ENCODE measurements around the gene CFAP251. TPM values are rescaled to one million over a fixed set of nuclear protein-coding genes. Genes with fewer than 3 reads are reported as not detected.

CFAP251 gene
- total and polyA plus RNA-seq, 2 of the 13 experiments (the other 11 are each of a cell fraction or from before 2014, with no cell fraction given) = 0.30 to 0.42 TPM

DNA sequence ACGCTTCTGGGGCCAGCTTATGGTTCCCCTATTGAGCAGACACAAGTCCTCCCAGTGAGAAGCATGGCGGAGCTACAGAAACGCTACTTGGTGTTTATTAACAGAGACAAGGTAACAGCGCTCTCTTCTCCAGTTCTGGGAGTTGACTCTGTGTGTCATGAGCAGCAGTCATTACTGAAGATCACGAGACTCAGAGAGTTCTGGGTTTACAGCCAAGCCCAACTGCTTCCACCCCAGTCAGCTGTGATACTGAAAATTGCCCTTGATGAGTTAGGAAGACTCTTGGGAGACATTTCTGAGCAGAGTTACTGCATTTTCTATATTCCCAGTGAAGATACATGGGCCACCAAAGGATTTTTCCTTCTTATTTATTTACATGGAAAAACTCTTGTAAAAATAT, 48.6 kb downstream of the CFAP251 start:
- Histone ChIP-seq H3K4me3 (replicated peaks in 1 of 3; ENCODE audit: insufficient read depth in 1 of 3, low read depth in 2 of 3, low read length in 3 of 3) (no peak overlapping the region), H3K79me2 (ENCODE audit: insufficient read depth, low read length) (no peaks in the 10 kb centered on the region), H3K9ac (ENCODE audit: insufficient read depth, low read depth, low read length) (no peak overlapping the region), H2AFZ (ENCODE audit: low read length) (no peak overlapping the region), H3K4me2 (ENCODE audit: low read depth, low read length) (no peak overlapping the region), H3K27ac (ENCODE audit: extremely low read length, insufficient read depth, low read length) (no peak overlapping the region), H3K9me3 (ENCODE audit: low read length) (no peaks in the 10 kb centered on the region), H3K4me1 (ENCODE audit: insufficient read depth, low read length) (peaks cover 7% of the 10 kb centered on the region; the same call in 1 of the 2 replicates), H4K20me1 (ENCODE audit: insufficient read depth, low read length) (no peaks in the 10 kb centered on the region), H3K27me3 (ENCODE audit: control insufficient read depth in 1 of 2, insufficient read depth in 2 of 2, low read length in 2 of 2) (peaks cover 0 to 1% of the 10 kb centered on the region in 2 experiments; a peak in 2 of 5 replicates), H3K36me3 (replicated peaks in 1 of 2; ENCODE audit: control insufficient read depth in 1 of 2, insufficient read depth in 2 of 2, low read length in 2 of 2) (no peaks in the 10 kb centered on the region)
- DNase-seq (ENCODE audit: low spot score) (no peak), FAIRE-seq (no peak), ATAC-seq (no peak)
- no TSS peak for BruUV-seq (replicated peaks)
- POLR2A ChIA-PET = no interaction called here
- CTCF ChIA-PET (ENCODE audit: low intra/inter-chr PET ratio, low total read pairs) = no interaction called here
- in situ Hi-C loops (cut with HindIII; ENCODE audit: extremely low pct_ligation_motif_present, low pct_unique_long_range_greater_than_20kb) = no loop called here
- intact Hi-C loops (cut with micrococcal nuclease; ENCODE audit: unreplicated experiment) = no loop called here
- WGBS (ENCODE audit: low lambda C conversion rate) = 67% methylated on average over 5 of the region's 5 CpGs
- TF ChIP-seq RFX1 (IDR thresholded peaks at IDR 0.05) (no peak), ZNF136 (CRISPR knock-in tag; IDR thresholded peaks at IDR 0.05; ENCODE audit: low read depth) (no peak)
- TF ChIP-seq, protein P1, sequence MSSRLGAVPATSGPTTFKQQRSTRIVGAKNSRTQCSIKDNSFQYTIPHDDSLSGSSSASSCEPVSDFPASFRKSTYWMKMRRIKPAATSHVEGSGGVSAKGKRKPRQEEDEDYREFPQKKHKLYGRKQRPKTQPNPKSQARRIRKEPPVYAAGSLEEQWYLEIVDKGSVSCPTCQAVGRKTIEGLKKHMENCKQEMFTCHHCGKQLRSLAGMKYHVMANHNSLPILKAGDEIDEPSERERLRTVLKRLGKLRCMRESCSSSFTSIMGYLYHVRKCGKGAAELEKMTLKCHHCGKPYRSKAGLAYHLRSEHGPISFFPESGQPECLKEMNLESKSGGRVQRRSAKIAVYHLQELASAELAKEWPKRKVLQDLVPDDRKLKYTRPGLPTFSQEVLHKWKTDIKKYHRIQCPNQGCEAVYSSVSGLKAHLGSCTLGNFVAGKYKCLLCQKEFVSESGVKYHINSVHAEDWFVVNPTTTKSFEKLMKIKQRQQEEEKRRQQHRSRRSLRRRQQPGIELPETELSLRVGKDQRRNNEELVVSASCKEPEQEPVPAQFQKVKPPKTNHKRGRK (CRISPR knock-in tag; IDR thresholded peaks at IDR 0.05) = no peak
- TF ChIP-seq, protein P2, sequence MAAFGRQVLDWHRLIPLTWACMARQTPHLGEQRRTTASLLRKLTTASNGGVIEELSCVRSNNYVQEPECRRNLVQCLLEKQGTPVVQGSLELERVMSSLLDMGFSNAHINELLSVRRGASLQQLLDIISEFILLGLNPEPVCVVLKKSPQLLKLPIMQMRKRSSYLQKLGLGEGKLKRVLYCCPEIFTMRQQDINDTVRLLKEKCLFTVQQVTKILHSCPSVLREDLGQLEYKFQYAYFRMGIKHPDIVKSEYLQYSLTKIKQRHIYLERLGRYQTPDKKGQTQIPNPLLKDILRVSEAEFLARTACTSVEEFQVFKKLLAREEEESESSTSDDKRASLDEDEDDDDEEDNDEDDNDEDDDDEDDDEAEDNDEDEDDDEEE (CRISPR knock-in tag; IDR thresholded peaks at IDR 0.05) = no peak
- TF ChIP-seq, protein P3, sequence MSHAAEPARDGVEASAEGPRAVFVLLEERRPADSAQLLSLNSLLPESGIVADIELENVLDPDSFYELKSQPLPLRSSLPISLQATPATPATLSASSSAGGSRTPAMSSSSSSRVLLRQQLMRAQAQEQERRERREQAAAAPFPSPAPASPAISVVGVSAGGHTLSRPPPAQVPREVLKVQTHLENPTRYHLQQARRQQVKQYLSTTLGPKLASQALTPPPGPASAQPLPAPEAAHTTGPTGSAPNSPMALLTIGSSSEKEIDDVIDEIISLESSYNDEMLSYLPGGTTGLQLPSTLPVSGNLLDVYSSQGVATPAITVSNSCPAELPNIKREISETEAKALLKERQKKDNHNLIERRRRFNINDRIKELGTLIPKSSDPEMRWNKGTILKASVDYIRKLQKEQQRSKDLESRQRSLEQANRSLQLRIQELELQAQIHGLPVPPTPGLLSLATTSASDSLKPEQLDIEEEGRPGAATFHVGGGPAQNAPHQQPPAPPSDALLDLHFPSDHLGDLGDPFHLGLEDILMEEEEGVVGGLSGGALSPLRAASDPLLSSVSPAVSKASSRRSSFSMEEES (CRISPR knock-in tag; IDR thresholded peaks at IDR 0.05) = no peak
